Panc1 (cell line): ENCODE results near the gene RSPH6A. TPM values are rescaled to one million over a fixed set of nuclear protein-coding genes. Genes with fewer than 3 reads are reported as not detected.
A peak's percentile ranks its signal among the peaks of the same experiment; 100 is the strongest.
"Not testable (repeated sequence)": the region's sequence is repeated elsewhere in the genome, so short reads cannot be mapped to it uniquely, and the experiment has no call there.

Experiments used
- ATAC-seq: fragments of 200-7000 bp; cut with Tn5 transposase; 2 replicates; pipeline ENCODE4 v1.9.1; 2020; ENCODE audit warnings: mild to moderate bottlenecking, moderate library complexity
- BruUV-seq: library from RNA; stranded (reverse); fragments of 400-500 nt; replicated peaks from 2 replicates; lab custom pipeline; 2021; lab: Mats Ljungman, UMichigan
- CTCF ChIA-PET: fragments of 300-600 bp; sonication (Branson Sonifier 250); formaldehyde crosslinking; loops from one replicate; lab custom pipeline; 2022; ENCODE audit warnings: antibody characterized with exemption; lab: Charles Lee
- POLR2A ChIA-PET: fragments of 300-600 bp; sonication (Branson Sonifier 250); formaldehyde crosslinking; loops from one replicate; lab custom pipeline; 2022; ENCODE audit warnings: antibody characterized with exemption; lab: Charles Lee
- DNase-seq: peaks from one replicate; pipeline ENCODE4 v3.0.0-alpha.2; 2010; ENCODE audit warnings: low read depth, low spot score
- H3K27ac ChIP-seq: 2 replicates; pipeline ENCODE4 v1.5.1; 2011; ENCODE audit warnings: mild to moderate bottlenecking, low read length, inconsistent platforms
- H3K27me3 ChIP-seq: fragments of 200-500 bp; sonication (Bioruptor generic); 2 replicates; pipeline ENCODE4 v1.6.0; 2014; ENCODE audit warnings: low read length, inconsistent platforms; ENCODE audit not compliant: control insufficient read depth, insufficient read depth
- H3K36me3 ChIP-seq: fragments of 200-500 bp; sonication (Bioruptor generic); 2 replicates; pipeline ENCODE4 v1.5.1; 2014; ENCODE audit warnings: inconsistent platforms, mild to moderate bottlenecking, low read length, moderate library complexity; ENCODE audit not compliant: control insufficient read depth, insufficient read depth
- H3K4me1 ChIP-seq: 2 replicates; pipeline ENCODE4 v1.5.1; 2011; ENCODE audit warnings: inconsistent platforms, mild to moderate bottlenecking, low read length, moderate library complexity; ENCODE audit not compliant: control insufficient read depth, insufficient read depth
- H3K4me3 ChIP-seq, 2 experiments: 2 replicates each; pipeline ENCODE4 v1.5.1; 2011 to 2012; ENCODE audit warnings: low read depth in 2 of 2, low read length in 2 of 2, mild to moderate bottlenecking in 2 of 2, inconsistent platforms in 1 of 2, moderate library complexity in 1 of 2
- H3K9me3 ChIP-seq: fragments of 200-500 bp; sonication (Bioruptor generic); 2 replicates; pipeline ENCODE4 v1.5.1; 2014; ENCODE audit warnings: low read depth, mild to moderate bottlenecking, inconsistent platforms, low read length, moderate library complexity; ENCODE audit not compliant: control insufficient read depth, insufficient read depth
- CTCF ChIP-seq: fragments of 450-650 bp; IDR thresholded peaks from 2 replicates; pipeline ENCODE4 v1.5.1; 2017; ENCODE audit warnings: mild to moderate bottlenecking
- POLR2AphosphoS5 ChIP-seq: IDR thresholded peaks from 2 replicates; pipeline ENCODE4 v1.6.1; 2012; ENCODE audit warnings: mild to moderate bottlenecking, low read depth, low read length, moderate library complexity
- REST ChIP-seq, 2 experiments: IDR thresholded peaks; 2 replicates each; pipeline ENCODE4 v1.6.1; 2011 to 2012; ENCODE audit warnings: low read depth in 2 of 2, control low read depth in 1 of 2, low read length in 1 of 2, mild to moderate bottlenecking in 1 of 2, moderate library complexity in 1 of 2; ENCODE audit not compliant: insufficient read depth in 1 of 2
- SIN3A ChIP-seq: IDR thresholded peaks from 2 replicates; pipeline ENCODE4 v1.6.1; 2012; ENCODE audit warnings: low read depth, mild to moderate bottlenecking, low read length, moderate library complexity, borderline replicate concordance; ENCODE audit not compliant: insufficient read depth
- TCF7L2 ChIP-seq: IDR thresholded peaks from 2 replicates; pipeline ENCODE4 v1.6.1; 2011; ENCODE audit warnings: mild to moderate bottlenecking, low read depth, low read length, inconsistent platforms
- in situ Hi-C: cut with HindIII; loops from 2 replicates; pipeline ENCODE4 v1.10.0; 2016; ENCODE audit warnings: low sequenced_read_pairs, low pct_unique_long_range_greater_than_20kb
- intact Hi-C: fragments of 100-400 bp; cut with micrococcal nuclease; formaldehyde crosslinking; loops from one replicate; pipeline ENCODE4 v1.10.0; 2022; ENCODE audit not compliant: unreplicated experiment
- total RNA-seq: library from RNA; stranded (reverse); gene quantifications from one replicate; pipeline ENCODE4 v1.2.1, GENCODE V29; 2021; ENCODE audit not compliant: unreplicated experiment

Gene RSPH6A
- total RNA-seq, 1 experiment from 2014 or later, result not detected

- BruUV-seq, result no TSS peak
- ATAC-seq (no peak), DNase-seq (no peak)
- intact Hi-C loops (no loop called here), in situ Hi-C loops (no loop called here)
- no peak for TF ChIP-seq REST (IDR thresholded peaks at IDR 0.05; ENCODE audit: insufficient read depth in 1 of 2, low read depth in 2 of 2, low read length in 1 of 2)
- no peak for TF ChIP-seq TCF7L2
- no peak for TF ChIP-seq CTCF
- no peak for TF ChIP-seq POLR2AphosphoS5
- TF ChIP-seq SIN3A, result no peak
- POLR2A ChIA-PET, result no interaction called here
- Histone ChIP-seq H3K9me3 (no peaks in the 10 kb centered on the region), H3K36me3 (no peaks in the 10 kb centered on the region), H3K4me3 (no peak overlapping the region), H3K4me1 (peaks cover 4% of the 10 kb centered on the region; the same call in 1 of the 2 replicates), H3K27me3 (no peaks in the 10 kb centered on the region), H3K27ac (no peak overlapping the region)
- CTCF ChIA-PET, result interaction anchor here (0.9 kb wide), 1 partner anchor 26 kb away, joined by 3 read pairs; no protein-coding TSS in a partner anchor
These were observed 15.0 kb downstream of the RSPH6A start for GRCh38 chr19:45800070-45800553.

- ATAC-seq, result peak; percentile 35; the same call in 1 of the 2 replicates
- H3K36me3 ChIP-seq, DNase-seq, POLR2A ChIA-PET, intact Hi-C loops, H3K27me3 ChIP-seq, H3K4me1 ChIP-seq, in situ Hi-C loops, H3K27ac ChIP-seq, H3K4me3 ChIP-seq, BruUV-seq, H3K9me3 ChIP-seq: not testable (repeated sequence)
- CTCF ChIA-PET, result interaction anchor here (0.7 to 1.4 kb wide), 4 partner anchors 17 to 30 kb away, joined by 3 to 10 read pairs (median 4); partner anchors contain the start of genes DMPK and SIX5
These were observed 15.6 kb downstream of the RSPH6A start for GRCh38 chr19:45799541-45799940.

- peaks cover 4% of the 10 kb centered on the region; the same call in 1 of the 2 replicates for H3K4me1 ChIP-seq
- ChIA-PET CTCF (interaction anchor here (0.6 to 1.4 kb wide), 5 partner anchors 17 to 30 kb away, joined by 3 to 10 read pairs (median 3); partner anchors contain the start of genes DMPK and SIX5), POLR2A (no interaction called here)
- no TSS peak for BruUV-seq
- in situ Hi-C loops, result no loop called here
- no peak for TF ChIP-seq TCF7L2
- TF ChIP-seq CTCF, result peak; percentile 82
- TF ChIP-seq SIN3A, result no peak
- no peak for TF ChIP-seq REST (IDR thresholded peaks at IDR 0.05; ENCODE audit: insufficient read depth in 1 of 2, low read depth in 2 of 2, low read length in 1 of 2)
- no peak for TF ChIP-seq POLR2AphosphoS5
- ATAC-seq (peak; percentile 82), DNase-seq (no peak)
- intact Hi-C loops, result no loop called here
- H3K4me3 ChIP-seq, result no peak overlapping the region
- no peak overlapping the region for H3K27ac ChIP-seq
- H3K27me3 ChIP-seq, result no peaks in the 10 kb centered on the region
- H3K36me3 ChIP-seq, result no peaks in the 10 kb centered on the region
- H3K9me3 ChIP-seq, result no peaks in the 10 kb centered on the region
These were observed 16.1 kb downstream of the RSPH6A start for GRCh38 chr19:45798995-45799517.
